ENCODE data around the gene METRN.

DNA sequence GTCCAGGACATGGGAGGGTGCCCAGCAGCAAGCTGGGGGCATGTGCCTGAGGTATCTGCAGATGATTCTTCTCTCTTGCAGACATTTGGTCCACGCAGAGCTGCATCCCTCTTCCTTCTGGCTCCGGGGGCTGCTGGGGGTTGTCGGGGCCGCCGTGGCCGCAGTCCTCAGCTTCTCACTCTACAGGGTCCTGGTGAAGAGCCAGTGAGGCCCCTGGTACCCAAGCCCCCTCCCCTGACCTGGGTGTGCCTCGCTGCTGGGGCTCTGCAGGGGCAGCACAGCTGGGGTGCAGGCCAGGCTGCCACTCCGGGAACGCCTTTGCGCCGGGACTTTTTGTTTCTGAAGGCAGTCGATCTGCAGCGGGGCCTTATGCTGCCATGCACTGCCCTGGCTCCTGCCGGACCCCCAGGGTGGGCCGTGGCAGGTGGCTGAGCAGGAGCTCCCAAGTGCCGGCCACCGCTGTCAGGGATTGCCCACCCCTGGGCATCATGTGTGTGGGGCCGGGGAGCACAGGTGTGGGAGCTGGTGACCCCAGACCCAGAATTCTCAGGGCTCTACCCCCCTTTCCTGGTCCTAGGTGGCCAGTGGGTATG lies 41.4 kb upstream of the METRN start:
- TF ChIP-seq EZH2 (IDR thresholded peaks at IDR 0.05; ENCODE audit: insufficient read depth, poor library complexity, severe bottlenecking) (no peak), EZH2phosphoT487 (IDR thresholded peaks at IDR 0.05; ENCODE audit: insufficient read depth, low read depth) (no peak)
